T-helper 1 cell treated with Interleukin-12 subunit alpha and Interleukin-12 subunit beta and Interleukin-4 antibody, amounts not matched to agents 30 μg/mL and 1 μg/mL, for 36 hours (primary cell): Measurements from ENCODE around the gene CD8A.
A peak's percentile ranks its signal among the peaks of the same experiment; 100 is the strongest.

ENCODE experiments used
- H3K27ac Mint-ChIP-seq: one replicate; pipeline ENCODE4 v1.8.0; 2021; ENCODE audit warnings: mild to moderate bottlenecking, mixed read lengths
- H3K27me3 Mint-ChIP-seq: one replicate; pipeline ENCODE4 v1.8.0; 2021; ENCODE audit warnings: low read depth, mixed read lengths
- H3K36me3 Mint-ChIP-seq: one replicate; pipeline ENCODE4 v1.8.0; 2021; ENCODE audit warnings: low read depth, mixed read lengths
- H3K4me1 Mint-ChIP-seq: one replicate; pipeline ENCODE4 v1.8.0; 2021; ENCODE audit warnings: low read depth, mixed read lengths
- H3K4me3 Mint-ChIP-seq: one replicate; pipeline ENCODE4 v1.8.0; 2021; ENCODE audit warnings: mild to moderate bottlenecking, moderate library complexity, mixed read lengths
- H3K9me3 Mint-ChIP-seq: one replicate; pipeline ENCODE4 v1.8.0; 2021; ENCODE audit warnings: mixed read lengths

The CD8A gene

DNA sequence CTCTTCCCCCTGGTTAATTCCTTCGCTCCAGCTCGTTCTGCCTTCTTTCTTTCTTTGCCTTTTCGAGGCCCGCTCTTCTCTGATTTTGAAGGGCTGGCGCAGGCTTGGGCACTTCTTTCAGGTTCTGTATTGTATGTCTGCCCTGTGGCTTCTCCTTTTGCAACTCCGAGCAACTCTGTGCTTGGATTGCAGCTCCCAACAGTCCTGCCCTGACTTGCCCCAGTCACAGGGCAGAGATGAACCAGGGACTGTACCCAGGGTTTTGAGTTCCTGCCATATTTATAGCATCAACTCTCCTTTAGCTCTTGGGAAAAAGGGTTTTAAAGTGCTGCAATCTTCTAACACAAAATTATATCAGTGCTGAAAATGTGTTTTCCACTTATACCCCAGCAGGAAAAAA, 31.1 kb upstream of the CD8A start:
- peaks cover 15% of the 10 kb centered on the region for H3K27me3 Mint-ChIP-seq
- H3K9me3 Mint-ChIP-seq, result peaks cover 13% of the 10 kb centered on the region
- H3K4me3 Mint-ChIP-seq, result no peak overlapping the region
- peaks cover 17% of the 10 kb centered on the region for H3K4me1 Mint-ChIP-seq
- peaks cover 3% of the 10 kb centered on the region for H3K36me3 Mint-ChIP-seq
- H3K27ac Mint-ChIP-seq, result peak overlapping the region; percentile 9

DNA sequence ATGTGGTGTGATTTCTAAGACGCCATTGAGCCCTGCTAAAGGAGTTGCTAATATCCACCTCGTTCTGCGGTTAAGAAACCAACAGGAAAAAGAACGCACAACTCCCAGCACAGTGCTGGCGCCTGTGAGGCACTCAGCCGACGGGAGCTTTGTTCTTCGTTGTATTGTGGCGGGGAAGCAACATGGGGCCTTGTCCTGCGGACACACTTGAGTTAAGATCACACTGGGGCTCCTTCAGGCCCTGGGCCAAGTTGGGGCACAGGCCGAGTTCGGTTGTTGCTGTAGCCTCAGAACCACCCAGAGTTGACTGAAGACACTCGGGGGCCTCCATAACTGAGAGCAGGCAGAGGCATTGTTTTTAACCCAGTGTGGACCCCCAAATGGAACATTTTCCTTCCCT, 30.6 kb upstream of the CD8A start:
- Mint-ChIP-seq H3K27me3 (peaks cover 15% of the 10 kb centered on the region), H3K27ac (no peak overlapping the region), H3K9me3 (peaks cover 13% of the 10 kb centered on the region), H3K36me3 (peaks cover 3% of the 10 kb centered on the region), H3K4me3 (no peak overlapping the region), H3K4me1 (peaks cover 15% of the 10 kb centered on the region)

DNA sequence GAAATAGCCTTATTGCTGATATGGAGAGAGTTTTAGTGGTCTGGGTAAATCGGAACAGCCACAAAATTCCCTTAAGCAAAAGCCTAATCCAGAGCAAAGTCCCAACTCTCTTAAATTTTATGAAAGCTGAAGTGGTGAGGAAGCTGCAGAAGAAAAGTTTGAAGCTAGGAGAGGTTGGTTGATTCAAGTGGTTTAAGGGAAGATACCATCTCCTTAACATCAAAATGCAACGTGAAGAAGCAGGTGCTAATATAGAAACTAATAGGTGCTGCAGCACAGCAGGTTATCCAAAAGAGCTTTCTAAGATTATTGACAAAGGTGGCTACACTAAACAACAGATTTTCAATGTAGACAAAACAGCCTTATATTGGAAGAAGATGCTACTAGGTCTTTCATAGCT, 28.2 kb upstream of the CD8A start:
- Mint-ChIP-seq H3K36me3 (peaks cover 3% of the 10 kb centered on the region), H3K27me3 (peaks cover 15% of the 10 kb centered on the region), H3K4me3 (no peak overlapping the region), H3K27ac (no peak overlapping the region), H3K4me1 (peaks cover 11% of the 10 kb centered on the region), H3K9me3 (peaks cover 13% of the 10 kb centered on the region)

DNA sequence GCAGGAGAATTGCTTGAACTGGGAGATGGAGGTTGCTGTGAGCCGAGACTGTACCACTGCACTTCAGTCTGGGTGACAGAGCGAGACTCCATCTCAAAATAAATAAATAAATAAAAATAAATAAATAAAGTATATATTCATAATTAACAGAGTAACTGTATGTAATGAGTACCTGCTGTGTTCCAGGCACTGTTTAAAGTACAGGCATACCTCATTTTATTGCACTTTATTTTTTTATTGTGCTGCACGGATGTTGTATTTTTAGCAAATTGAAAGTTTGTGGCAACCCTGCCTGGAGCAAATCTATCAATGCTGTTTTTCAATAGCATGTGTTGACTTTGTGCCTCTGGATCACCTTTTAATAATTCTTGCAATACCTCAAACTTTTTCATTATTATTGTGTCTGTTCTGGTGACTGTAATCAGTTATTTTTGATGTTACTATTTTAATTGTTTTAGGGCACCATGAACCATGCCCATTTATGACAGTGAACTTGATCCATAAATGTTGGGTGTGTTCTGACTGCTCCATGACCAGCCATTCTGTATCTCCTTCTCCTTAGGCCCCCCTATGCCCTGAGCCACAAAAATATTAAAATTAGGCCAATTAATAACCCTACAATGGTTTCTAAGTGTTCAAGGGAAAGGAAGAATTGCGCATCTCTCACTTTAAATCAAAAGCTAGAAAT, 27.5 kb upstream of the CD8A start:
- H3K27ac Mint-ChIP-seq, result no peak overlapping the region
- H3K9me3 Mint-ChIP-seq, result peaks cover 13% of the 10 kb centered on the region
- H3K4me3 Mint-ChIP-seq, result no peak overlapping the region
- H3K27me3 Mint-ChIP-seq, result peaks cover 15% of the 10 kb centered on the region
- H3K36me3 Mint-ChIP-seq, result peaks cover 3% of the 10 kb centered on the region
- H3K4me1 Mint-ChIP-seq, result peaks cover 11% of the 10 kb centered on the region

DNA sequence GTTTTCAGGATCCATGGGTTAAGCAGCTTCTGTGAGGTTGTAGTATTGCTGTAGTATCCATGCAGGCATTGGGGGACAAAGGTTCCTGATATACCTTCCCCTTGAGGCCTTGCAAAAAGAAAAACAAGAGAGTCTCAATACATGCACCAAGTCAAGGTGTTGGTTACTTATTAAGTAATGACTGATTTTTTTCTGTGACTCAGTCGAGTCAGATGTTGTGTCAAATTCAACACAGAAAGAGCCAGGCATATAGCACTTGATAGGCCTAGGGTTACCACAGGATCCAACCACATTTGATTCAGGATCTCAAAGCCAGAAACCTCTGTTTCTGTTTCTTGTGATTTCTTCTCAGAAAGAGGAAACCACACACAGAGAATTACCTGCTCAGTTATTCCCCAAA, 24.9 kb upstream of the CD8A start:
- Mint-ChIP-seq H3K27me3 (peaks cover 24% of the 10 kb centered on the region), H3K27ac (no peak overlapping the region), H3K4me1 (peaks cover 11% of the 10 kb centered on the region), H3K36me3 (no peaks in the 10 kb centered on the region), H3K9me3 (no peaks in the 10 kb centered on the region), H3K4me3 (no peak overlapping the region)

DNA sequence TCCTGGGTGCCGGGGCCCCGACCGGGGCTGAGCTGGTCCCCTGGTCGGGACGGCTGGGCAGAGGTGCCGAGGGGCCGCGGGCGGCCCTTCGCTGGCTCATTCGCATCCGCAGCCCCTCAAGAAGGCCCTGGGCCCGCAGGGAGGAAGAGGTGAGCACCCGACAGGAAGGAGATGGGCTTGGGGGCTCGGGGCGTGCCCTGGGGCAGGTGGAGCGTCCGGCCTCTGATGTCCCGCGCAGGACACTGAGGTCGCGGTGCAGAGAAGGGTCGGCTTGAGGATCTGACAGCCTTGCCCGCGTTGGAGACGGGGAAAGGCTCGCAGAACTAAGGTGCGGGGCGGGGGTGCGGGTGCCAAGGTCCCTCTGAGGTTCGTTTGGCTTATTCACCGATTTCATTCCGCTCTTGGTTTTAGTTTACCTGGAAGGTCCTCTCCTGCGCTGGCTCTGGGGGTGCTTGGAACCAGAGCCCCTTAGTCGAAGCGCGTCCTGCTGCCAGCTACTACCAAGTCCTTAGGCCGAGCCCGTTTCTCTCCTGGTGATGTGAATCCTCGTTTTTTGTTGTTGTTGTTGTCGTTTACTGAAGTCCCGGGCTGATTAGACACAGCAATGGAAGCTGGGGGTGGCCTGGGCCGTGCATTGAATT, 18.9 kb upstream of the CD8A start:
- H3K9me3 Mint-ChIP-seq, result no peaks in the 10 kb centered on the region
- peaks cover 20% of the 10 kb centered on the region for H3K4me1 Mint-ChIP-seq
- peaks cover 51% of the 10 kb centered on the region for H3K27me3 Mint-ChIP-seq
- peak overlapping the region; percentile 43 for H3K4me3 Mint-ChIP-seq
- peak overlapping the region; percentile 15 for H3K27ac Mint-ChIP-seq
- no peaks in the 10 kb centered on the region for H3K36me3 Mint-ChIP-seq

DNA sequence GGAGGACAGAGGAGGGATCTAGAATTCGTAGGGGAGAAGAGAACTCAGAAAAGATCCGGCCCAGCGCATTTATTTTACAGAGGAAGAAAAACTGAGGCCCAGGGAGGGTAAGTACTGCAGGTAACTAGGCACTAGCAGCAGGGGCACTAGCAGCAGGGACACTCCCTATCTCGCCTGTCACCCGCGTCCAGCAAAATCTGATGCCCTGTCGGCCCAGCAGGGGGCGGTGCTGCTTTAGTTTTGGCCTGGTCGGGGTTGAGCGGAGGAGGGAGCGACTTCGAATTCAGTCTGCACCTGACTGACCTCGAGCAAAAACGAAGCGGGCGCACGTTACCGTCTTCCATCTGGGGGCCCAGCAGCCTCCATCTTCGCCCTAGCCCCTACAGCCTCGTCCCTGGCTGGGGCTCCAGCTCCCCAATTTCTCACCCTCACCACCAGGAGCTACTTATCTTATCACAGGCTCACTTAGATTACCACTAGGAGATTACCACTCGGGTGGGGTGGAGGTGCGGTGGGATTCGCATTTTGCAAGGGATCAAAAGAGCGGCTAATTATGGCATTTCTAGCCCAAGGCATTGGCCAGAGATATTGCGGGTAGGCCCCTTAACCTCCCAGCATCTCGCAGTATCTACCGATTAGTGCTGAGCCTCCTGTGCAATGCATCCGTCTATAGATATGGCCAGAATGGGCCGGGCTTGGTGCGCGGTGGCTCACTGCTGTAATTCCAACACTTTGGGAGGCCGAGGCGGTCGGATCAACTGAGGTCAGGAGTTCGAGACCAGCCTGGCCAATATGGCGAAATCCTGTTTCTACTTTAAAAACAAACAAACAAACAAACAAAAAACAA, 17.8 kb upstream of the CD8A start:
- H3K4me3 Mint-ChIP-seq, result peak overlapping the region; percentile 93
- H3K9me3 Mint-ChIP-seq, result no peaks in the 10 kb centered on the region
- peak overlapping the region; percentile 3 for H3K27ac Mint-ChIP-seq
- peaks cover 54% of the 10 kb centered on the region for H3K27me3 Mint-ChIP-seq
- H3K36me3 Mint-ChIP-seq, result no peaks in the 10 kb centered on the region
- H3K4me1 Mint-ChIP-seq, result peaks cover 20% of the 10 kb centered on the region

DNA sequence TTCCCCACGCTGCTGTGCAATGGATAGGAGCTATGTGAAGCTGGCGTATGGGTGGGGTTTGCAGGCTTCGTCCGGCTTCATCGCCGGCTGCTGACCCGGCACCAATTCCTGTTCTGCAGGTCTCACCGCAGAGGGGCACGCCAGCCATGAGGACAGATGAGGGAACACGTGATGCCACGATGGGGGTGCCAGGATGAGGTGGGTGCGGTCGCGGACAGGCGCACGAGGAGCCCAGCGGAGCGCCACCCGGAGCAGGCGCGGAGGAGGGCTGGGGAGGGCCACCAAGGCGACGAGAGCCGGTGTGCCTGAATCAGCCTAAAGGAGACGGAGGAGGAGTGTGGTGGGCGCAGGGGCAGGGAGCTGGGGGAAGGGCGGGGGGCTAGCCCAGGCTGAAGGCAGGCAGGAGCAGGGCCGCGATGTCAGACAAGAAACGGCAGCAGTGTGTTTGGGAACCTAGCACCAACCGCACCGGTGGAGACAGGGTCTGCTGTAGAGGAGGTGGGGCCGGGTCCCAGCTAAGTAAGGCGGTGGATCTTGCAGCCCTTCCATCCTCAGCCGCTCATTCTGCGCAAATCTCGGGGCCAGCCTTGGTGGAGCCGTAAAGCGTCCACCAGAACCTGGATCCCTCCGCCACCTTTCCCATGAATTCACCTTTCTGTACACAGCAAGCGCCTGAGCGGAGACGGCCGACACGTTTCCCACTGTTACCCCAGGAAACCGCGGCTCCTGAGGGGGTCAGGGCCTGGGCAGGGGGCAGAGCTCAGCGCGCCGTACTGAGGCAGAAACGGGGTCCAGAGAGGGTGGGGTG, 17.0 kb upstream of the CD8A start:
- H3K4me3 Mint-ChIP-seq, result peak overlapping the region; percentile 93
- H3K36me3 Mint-ChIP-seq, result no peaks in the 10 kb centered on the region
- peak overlapping the region; percentile 33 for H3K27ac Mint-ChIP-seq
- H3K9me3 Mint-ChIP-seq, result no peaks in the 10 kb centered on the region
- H3K27me3 Mint-ChIP-seq, result peaks cover 54% of the 10 kb centered on the region
- H3K4me1 Mint-ChIP-seq, result peaks cover 20% of the 10 kb centered on the region

DNA sequence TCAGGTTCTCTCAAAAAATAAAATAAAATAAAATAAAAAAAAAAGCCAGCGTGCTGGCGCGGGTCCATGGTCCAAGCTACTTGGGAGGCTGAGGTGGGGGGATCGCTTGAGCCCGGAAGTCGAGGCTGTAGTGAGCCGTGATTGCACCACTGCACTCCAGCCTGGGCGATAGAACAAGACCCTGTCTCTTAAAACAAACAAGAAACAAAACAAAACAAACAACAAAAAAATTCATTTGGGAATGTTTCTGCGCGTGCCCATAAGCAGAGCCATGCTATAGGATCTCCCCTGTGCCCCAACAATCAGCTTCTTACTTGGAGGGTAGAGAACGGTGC, 16.4 kb upstream of the CD8A start:
- H3K4me1 Mint-ChIP-seq, result peaks cover 20% of the 10 kb centered on the region
- H3K36me3 Mint-ChIP-seq, result no peaks in the 10 kb centered on the region
- H3K4me3 Mint-ChIP-seq, result peak overlapping the region; percentile 93
- H3K27ac Mint-ChIP-seq, result no peak overlapping the region
- H3K27me3 Mint-ChIP-seq, result peaks cover 51% of the 10 kb centered on the region
- H3K9me3 Mint-ChIP-seq, result no peaks in the 10 kb centered on the region

DNA sequence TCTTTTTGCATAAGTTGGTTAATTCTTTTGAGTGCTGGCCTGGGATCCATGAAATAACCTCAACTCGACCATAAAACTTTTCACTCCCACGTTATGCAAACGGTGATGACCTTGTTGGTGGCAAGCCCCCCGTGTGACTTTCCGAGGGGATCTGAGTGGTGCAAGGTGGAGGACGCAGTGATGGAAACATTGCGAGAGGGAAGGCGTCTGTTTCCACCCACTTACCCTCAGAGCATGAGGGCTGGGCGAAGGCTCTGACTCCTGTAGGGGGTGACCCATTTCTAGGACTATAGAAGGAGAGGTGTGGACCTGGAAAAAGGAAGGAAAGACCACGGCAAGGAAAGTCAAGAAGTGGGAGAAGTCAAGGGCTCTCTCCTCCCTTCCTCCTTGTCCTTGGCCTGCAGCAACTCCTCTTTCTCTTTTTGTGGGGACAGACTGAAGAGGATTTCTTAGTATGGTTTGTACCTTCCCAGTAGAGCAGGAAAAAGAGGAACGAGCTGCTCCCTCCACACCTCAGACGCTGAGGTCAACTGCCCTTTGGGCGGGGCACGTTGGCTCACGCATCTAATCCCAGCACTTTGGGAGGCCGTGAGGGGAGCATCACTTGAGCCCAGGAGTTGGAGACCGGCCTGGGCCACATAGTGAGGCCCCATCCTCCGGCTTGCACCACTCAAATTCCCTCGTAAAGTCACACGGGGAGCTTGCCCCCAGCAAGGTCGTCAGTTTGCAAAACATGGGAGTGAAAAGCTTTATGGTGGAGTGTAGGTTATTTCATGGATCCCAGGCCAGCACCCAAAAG, 15.5 kb upstream of the CD8A start:
- Mint-ChIP-seq H3K36me3 (no peaks in the 10 kb centered on the region), H3K27me3 (peaks cover 45% of the 10 kb centered on the region), H3K9me3 (no peaks in the 10 kb centered on the region), H3K4me3 (no peak overlapping the region), H3K27ac (no peak overlapping the region), H3K4me1 (peaks cover 20% of the 10 kb centered on the region)

DNA sequence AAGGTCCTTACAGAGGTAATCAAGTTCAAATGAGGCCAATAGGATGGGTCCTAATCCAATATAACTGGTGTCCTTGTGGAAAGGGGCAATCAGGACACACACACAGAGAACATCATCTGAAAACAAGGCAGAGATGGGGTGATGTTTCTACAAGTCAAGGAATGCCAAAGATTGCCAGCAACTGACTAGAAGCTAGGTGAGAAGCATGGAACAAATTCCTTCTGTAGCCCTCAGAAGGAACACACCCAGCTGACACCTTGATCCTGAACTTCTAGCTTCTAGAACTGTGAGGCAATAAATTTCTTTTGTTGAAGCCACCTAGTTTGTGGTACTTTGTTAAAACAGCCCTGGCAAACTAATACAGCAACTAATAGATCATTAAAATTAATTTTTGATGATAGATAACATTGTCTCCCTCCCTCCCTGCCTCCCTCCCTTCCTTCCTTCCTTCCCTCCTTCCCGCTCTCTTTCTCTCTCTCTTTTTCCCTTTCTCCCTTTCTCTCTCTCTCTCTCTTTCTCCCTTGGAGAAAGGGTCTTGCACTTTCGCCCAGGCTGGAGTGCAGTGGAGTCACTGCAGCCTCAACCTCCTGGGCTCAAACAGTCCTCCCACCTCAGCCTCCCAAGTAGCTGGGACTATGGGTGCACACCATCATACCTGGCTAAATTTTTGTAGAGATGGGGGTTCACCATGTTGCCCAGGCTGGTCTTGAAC, 10.3 kb upstream of the CD8A start:
- no peaks in the 10 kb centered on the region for H3K4me1 Mint-ChIP-seq
- no peak overlapping the region for H3K27ac Mint-ChIP-seq
- H3K36me3 Mint-ChIP-seq, result peaks cover 9% of the 10 kb centered on the region
- peaks cover 22% of the 10 kb centered on the region for H3K27me3 Mint-ChIP-seq
- H3K4me3 Mint-ChIP-seq, result no peak overlapping the region
- peaks cover 15% of the 10 kb centered on the region for H3K9me3 Mint-ChIP-seq

DNA sequence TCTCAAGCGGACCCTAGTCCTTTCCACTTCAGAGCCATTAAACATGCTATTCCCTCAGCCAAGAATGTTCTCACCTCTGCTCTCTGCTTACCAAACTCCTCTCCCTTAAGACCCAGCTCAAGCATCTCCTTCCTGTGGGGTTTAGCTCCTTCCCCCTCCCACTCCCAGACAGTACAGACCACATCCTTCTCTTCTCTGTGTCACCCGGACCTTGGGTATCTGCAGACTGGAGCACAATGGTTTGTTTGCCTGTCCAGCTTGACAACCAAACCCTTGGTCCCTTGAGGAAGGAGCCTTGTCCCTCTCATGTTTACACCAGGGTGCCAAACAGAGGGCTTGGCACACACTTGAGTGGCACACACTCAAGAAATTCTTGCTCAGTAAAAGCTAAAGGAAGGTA, 4.1 kb upstream of the CD8A start:
- H3K4me3 Mint-ChIP-seq, result peak overlapping the region; percentile 41
- H3K4me1 Mint-ChIP-seq, result peaks cover 39% of the 10 kb centered on the region
- H3K27me3 Mint-ChIP-seq, result peaks cover 58% of the 10 kb centered on the region
- peaks cover 26% of the 10 kb centered on the region for H3K9me3 Mint-ChIP-seq
- H3K27ac Mint-ChIP-seq, result no peak overlapping the region
- H3K36me3 Mint-ChIP-seq, result peaks cover 21% of the 10 kb centered on the region

DNA sequence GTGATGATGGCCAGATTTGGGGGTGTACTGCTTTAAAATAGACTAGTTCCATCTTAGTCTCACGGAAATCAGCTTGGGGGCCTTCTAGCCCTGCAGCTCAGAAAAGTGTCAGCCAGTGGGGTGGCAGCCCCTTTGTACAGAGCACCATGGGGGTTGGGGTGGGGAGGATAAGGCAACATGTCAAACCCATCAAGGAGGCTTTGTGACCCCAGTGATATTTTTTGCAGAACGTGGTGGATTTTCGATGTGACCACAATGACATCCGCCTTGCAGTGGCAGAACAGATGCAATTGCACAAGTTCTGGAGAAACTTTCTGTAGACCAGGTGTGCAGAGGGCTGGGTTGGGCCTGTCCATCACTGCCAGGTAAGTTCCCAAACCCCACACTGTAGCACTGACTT, 3.0 kb upstream of the CD8A start:
- Mint-ChIP-seq H3K9me3 (peaks cover 26% of the 10 kb centered on the region), H3K4me1 (peaks cover 39% of the 10 kb centered on the region), H3K27me3 (peaks cover 60% of the 10 kb centered on the region), H3K36me3 (peaks cover 21% of the 10 kb centered on the region), H3K4me3 (peak overlapping the region; percentile 52), H3K27ac (no peak overlapping the region)
